Activated T-cell treated with anti-CD3 and anti-CD28 coated beads for 48 hours (primary cell): ENCODE data around the gene MPZL2.

Experiments
- DNase-seq: peaks from one replicate; pipeline ENCODE4 v3.0.0-alpha.2; 2020; ENCODE audit warnings: low read depth

MPZL2 gene

DNA sequence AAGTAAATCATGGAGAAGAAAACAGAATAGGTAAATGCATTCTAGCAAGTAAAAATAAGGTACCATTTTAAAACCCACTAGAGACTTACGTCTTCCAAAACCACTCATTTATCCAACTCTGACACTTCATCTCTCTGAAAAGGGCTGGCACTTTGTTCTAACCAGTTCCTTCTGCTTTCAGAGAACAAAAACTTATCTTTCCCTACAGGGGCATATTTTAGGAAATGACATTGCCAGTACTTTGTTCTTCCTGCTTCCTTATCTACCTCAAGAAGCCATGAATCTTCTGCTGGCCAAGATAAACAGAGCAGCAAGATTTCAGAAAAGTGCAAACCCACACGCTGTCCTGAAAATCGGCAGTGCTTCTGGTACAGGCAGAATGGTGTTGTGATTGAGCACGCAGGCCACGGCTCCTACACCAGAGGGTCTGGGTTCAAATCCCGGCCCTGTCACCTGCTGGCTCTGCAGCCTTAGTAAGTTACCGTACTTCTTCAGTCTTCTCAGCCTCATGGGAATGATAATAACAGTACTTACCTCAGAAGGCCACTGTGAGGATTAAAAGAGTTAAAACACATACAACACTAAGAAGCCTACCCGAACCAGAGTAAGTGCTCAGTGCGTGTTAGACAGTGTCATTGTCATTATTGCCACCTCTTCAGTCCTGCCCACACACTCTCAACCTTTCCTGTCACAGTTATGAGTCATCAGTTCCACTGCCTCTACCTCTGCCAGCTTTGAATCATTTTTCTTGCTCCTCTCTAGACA, 22.9 kb downstream of the MPZL2 start:
- no peak for DNase-seq

- DNase-seq, result no peak
These were observed 24.4 kb downstream of the MPZL2 start for GRCh38 chr11:118239509-118240205.

GRCh38 chr11:118238929-118239328, 25.2 kb downstream of the MPZL2 start:
- no peak for DNase-seq

- DNase-seq, result no peak
These were observed 25.7 kb downstream of the MPZL2 start for GRCh38 chr11:118238421-118238820.

GRCh38 chr11:118236170-118236569, 27.9 kb downstream of the MPZL2 start:
- DNase-seq, result no peak

DNA sequence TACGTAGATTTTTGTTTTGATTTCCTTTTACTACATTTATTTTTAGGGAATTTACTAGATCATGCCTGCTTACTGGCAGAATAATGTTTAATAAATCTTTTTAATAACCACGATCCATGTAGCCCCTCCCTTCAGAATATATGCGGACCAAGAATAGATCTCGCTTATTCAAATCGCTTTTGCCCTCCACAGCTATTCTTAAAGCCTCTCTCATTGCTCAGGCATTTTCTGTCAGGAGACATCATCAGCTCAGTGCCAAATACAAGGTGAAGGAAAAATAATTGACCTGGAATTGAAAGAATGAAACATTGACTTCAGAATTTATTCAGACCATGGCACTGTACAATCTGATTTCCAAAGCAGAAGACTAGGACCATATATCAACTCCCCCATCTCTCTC, 29.3 kb downstream of the MPZL2 start:
- no peak for DNase-seq

DNA sequence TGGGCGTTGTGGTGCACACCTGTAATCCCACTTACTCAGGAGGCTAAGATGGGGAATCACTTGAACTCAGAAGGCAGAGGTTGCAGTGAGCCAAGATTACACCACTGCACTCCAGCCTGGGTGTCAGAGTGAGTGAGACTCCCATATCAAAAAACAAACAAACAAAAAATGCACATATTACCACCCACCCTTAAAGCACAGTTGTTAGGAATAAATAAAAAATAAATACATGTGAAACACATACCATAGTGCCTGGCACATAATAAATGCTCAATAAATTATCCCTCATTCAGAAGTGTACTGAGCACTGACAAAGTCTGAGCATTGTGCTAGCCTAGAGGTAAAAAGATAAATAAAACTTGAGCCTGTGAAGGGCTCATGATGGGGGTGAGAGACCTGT, 30.2 kb downstream of the MPZL2 start:
- no peak for DNase-seq

DNA sequence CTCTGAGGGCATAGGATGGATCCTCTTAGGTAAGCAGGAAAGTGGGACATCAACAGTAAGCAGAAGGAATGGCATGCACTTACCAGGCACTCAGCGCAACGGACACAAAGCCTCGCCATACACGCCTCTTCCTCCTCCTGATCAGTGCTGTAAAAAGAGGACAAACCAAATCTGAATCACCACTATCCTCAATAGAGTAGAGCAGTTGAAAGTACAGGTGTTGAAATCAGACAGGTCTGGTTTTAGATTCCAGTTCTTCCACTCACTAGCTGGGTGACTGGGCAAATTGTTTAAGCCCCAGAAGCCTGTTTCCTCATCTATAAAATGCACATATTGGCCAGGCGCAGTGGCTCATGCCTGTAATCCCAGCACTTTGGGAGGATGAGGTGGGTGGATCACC, 30.7 kb downstream of the MPZL2 start:
- no peak for DNase-seq

DNA sequence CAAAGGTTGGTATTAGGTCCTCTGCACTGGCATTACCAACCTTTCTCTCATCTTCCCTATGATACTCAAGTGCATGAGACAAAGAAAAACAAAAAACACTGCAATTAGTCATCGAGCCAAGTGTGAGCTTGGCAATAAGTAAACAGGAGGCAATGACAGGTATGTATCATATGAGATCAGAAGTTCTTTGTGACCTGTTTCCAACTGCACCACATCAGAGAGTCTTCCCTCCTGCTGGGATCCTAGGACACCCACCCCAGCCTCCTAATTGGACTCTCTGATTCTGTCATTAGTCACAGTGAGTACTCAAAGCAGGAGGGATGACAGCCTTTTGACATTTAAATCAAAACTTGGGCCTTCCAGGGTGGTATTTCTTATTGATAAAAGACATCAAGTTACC, 31.4 kb downstream of the MPZL2 start:
- no peak for DNase-seq

DNA sequence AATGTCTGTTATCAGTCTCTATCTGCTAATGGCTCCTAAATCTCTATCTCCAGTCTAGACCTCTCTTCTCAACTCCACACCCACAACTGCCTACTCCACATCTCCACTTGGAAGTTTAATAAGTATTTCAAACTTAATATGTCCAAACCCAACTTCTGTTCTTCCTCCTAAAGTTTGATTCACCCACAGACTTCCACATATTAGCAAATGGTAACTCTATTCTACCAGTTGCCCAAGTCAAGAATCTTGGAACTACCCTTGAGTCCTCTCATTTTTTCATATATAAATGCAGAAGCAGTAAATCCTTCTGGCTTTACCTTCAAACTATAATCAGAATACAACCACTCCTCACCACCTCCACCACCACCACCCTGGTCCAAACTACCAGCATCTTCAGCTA, 32.6 kb downstream of the MPZL2 start:
- no peak for DNase-seq

DNA sequence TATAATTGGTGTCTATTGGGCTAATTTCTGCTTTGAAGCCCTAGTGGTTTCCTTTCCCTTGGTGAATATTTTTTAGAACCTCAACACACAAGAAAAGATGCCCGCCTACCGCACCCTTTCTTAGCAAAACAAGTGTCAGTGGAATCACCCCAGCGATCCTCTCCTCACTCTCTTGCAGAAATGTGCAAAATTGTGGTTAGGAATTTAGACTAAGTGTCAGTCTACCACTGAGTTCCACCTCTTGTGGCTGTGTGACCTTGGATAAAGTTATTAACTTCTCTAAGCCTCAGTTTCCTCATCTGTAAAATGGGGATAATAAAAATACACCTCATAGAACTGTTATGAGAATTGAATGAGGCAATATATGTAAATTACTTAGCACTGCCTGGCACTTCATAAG, 34.0 kb downstream of the MPZL2 start:
- no peak for DNase-seq

- DNase-seq, result no peak
These were observed 34.7 kb downstream of the MPZL2 start for GRCh38 chr11:118229274-118229847.

DNA sequence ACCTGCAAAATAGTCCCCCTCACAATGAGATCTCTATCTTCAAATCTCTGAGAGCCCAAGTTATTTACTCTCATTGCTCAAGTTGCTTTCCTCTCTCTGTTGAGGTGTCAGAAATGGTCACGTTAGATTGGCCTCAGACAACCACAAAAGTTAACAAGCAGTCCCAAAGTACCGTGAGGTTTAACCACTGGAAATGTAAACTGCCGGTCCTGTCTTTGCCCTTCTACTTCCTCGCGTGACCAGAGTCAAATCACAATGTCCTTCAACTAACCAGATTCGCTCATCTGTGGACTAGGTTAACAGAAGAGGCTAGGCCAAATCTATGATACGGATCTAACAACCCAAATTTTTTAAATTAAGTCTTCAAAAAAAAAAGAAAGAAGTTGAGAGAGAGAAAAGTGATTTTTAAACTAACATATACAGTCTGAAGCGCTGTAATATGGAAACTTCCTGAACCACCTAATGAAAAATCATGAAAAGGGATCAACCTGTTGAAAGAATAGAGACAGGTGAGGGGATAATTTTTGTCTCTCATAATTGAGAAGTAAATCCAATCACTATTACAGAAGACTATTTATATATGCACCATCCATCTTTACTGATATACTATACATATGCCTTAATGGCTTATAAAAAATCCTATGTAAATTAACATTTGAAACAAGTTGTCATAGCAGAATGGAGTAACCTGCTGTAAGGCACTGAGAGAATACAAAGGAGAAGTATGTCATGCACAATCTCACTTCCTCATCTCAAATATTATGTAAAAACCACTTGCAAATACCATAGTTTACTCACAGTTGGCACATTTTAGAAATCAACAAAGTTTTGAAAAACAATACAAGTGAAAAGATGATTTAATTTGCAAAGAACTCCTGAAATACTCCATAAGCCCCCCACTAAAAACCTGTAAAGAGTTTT, 36.0 kb downstream of the MPZL2 start:
- no peak for DNase-seq

GRCh38 chr11:118226781-118227180, 37.3 kb downstream of the MPZL2 start:
- DNase-seq, result no peak

- no peak for DNase-seq
These were observed 37.8 kb downstream of the MPZL2 start for GRCh38 chr11:118226296-118226695.

- DNase-seq, result no peak
These were observed 39.4 kb downstream of the MPZL2 start, which contains the start of gene JAML for GRCh38 chr11:118224511-118225188. JAML (minus strand) TSS chr11:118225011; CDS start chr11:118214866, 10,145 bp downstream.

- no peak for DNase-seq
These were observed 40.1 kb downstream of the MPZL2 start for GRCh38 chr11:118223992-118224391.

GRCh38 chr11:118223570-118223969, 40.5 kb downstream of the MPZL2 start:
- no peak for DNase-seq

DNA sequence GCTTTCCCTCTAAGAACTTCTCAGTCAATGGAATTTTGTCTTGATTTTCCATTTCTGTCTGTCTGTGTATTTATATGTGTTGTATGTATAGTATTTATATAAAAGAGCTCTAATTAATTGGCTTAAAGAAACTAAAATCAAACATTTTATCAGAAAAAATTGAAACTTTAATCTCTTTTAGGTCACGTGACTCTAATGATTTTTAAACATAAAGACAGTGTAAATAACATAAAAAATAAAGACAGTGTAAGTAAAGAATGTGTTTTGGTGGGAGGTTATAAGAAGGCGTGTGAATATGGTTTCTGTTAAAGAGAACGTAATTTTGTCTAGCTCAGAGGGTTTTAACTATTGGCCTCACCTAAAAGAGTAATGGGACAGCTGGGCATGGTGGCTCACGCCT, 41.7 kb downstream of the MPZL2 start:
- no peak for DNase-seq

DNA sequence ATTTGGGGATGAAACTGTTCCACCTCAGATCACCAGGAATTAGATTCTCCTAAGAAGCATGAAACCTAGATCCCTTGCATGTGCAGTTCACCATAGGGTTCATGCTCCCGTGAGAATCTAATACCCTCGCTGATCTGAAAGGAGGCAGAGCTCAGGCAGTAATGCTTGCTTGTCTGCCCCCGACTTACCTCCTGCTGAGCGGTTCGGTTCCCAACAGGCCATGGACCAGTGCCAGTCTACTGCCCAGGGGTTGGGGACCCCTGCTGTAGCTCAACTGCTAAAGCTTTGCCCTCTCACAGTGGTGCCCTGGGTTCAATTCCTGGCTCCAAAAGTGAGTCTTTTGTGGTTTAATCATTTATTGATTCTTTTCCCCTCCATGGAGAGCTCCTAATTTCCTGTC, 42.7 kb downstream of the MPZL2 start:
- no peak for DNase-seq

- DNase-seq, result no peak
These were observed 44.4 kb downstream of the MPZL2 start for GRCh38 chr11:118219732-118220131.

DNA sequence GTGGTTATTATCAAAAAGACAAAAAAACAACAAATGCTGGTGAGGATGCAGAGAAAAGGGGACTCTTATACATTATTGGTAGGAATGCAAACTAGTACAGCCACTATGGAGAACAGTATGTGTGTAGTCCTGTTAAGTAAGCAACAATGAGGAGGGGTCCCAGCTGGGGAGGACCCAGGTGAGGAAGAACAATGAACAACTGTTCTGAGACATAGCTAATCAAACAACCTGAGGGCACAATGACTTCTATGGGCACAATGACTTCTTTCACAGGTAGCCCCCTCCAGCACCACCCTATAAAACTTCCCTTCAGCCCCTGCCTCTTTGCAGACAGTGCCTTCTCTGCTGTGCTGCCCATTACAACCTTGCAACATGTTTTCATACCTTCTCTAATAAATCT, 44.9 kb downstream of the MPZL2 start:
- DNase-seq, result no peak
